Activated CD4-positive, alpha-beta T cell treated with anti-CD3 and anti-CD28 coated beads for 36 hours (primary cell): ENCODE measurements around the gene DACH1. TPM values are rescaled to one million over a fixed set of nuclear protein-coding genes. Genes with fewer than 3 reads are reported as not detected.

Experiments used
- ATAC-seq: fragments of 200-7000 bp; cut with Tn5 transposase; one replicate; pipeline ENCODE4 v1.10.0; 2021; ENCODE audit warnings: mild to moderate bottlenecking, moderate library complexity
- CTCF ChIA-PET: fragments of 350-600 bp; sonication (Branson Sonifier 250); formaldehyde crosslinking; loops from one replicate; lab custom pipeline; 2021; ENCODE audit warnings: antibody characterized with exemption; lab: Charles Lee
- POLR2A ChIA-PET: fragments of 350-600 bp; sonication (Branson Sonifier 250); formaldehyde crosslinking; loops from one replicate; lab custom pipeline; 2021; ENCODE audit warnings: antibody characterized with exemption, inconsistent platforms; lab: Charles Lee
- DNase-seq: peaks from one replicate; pipeline ENCODE4 v3.0.0-alpha.2; 2020
- H3K27ac Mint-ChIP-seq: one replicate; pipeline ENCODE4 v1.8.0; 2021; ENCODE audit warnings: mixed read lengths
- H3K27me3 Mint-ChIP-seq: one replicate; pipeline ENCODE4 v1.8.0; 2021; ENCODE audit warnings: mixed read lengths
- H3K36me3 Mint-ChIP-seq: one replicate; pipeline ENCODE4 v1.8.0; 2021; ENCODE audit warnings: low read depth, mixed read lengths
- H3K4me1 Mint-ChIP-seq: one replicate; pipeline ENCODE4 v1.8.0; 2021; ENCODE audit warnings: mixed read lengths
- H3K4me3 Mint-ChIP-seq: one replicate; pipeline ENCODE4 v1.8.0; 2021; ENCODE audit warnings: mild to moderate bottlenecking, moderate library complexity, mixed read lengths
- H3K9me3 Mint-ChIP-seq: one replicate; pipeline ENCODE4 v1.8.0; 2021; ENCODE audit warnings: low read depth, mixed read lengths
- intact Hi-C, 2 experiments: fragments of 100-400 bp; cut with DNase I in 1 of 2; cut with micrococcal nuclease in 1 of 2; formaldehyde crosslinking; loops; one replicate each; pipeline versions ENCODE4 v1.14.2 to v1.15.1; 2022 to 2024; cut with DNase I, micrococcal nuclease
- total RNA-seq, 2 experiments: library from RNA; stranded (reverse); gene quantifications; one replicate each; pipeline ENCODE4 v1.2.3, GENCODE V29; 2021

Gene DACH1
- total RNA-seq, 2 experiments from 2014 or later: 0.09 to 0.21 TPM

DNA sequence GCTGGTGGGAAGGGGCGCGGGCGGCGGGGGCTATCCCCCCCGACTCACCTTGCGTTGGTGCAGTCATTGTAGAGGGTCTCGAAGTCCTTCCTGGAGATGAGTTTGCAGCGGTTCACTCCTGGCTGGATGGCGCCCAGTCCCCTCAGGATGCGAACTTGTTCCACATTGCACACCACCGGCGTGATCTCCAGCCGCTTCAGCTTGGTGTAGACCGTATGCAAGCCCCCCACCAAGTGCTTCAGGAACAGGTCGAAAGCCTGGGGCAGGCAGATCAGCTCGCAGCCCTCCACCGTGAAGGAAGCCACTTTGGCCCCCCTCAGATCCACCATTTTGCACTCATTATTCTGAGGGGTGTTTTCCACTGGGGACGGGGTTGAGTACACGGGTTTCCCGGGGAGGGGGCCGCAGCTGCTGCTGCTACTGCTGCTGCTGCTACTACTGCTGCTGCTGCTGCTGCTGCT, 1.1 kb downstream of the DACH1 start:
- ChIA-PET POLR2A (no interaction called here), CTCF (no interaction called here)
- Mint-ChIP-seq H3K27ac (no peak overlapping the region), H3K4me1 (peaks cover 19% of the 10 kb centered on the region), H3K36me3 (peaks cover 3% of the 10 kb centered on the region), H3K4me3 (peak overlapping the region; percentile 81), H3K27me3 (peaks cover 45% of the 10 kb centered on the region), H3K9me3 (no peaks in the 10 kb centered on the region)
- DNase-seq: no peak
- intact Hi-C loops: loop anchor here in 1 of 2 experiments (10.0 kb wide), 1 partner anchor 699 kb away; no protein-coding TSS in a partner anchor
- ATAC-seq: no peak

DNA sequence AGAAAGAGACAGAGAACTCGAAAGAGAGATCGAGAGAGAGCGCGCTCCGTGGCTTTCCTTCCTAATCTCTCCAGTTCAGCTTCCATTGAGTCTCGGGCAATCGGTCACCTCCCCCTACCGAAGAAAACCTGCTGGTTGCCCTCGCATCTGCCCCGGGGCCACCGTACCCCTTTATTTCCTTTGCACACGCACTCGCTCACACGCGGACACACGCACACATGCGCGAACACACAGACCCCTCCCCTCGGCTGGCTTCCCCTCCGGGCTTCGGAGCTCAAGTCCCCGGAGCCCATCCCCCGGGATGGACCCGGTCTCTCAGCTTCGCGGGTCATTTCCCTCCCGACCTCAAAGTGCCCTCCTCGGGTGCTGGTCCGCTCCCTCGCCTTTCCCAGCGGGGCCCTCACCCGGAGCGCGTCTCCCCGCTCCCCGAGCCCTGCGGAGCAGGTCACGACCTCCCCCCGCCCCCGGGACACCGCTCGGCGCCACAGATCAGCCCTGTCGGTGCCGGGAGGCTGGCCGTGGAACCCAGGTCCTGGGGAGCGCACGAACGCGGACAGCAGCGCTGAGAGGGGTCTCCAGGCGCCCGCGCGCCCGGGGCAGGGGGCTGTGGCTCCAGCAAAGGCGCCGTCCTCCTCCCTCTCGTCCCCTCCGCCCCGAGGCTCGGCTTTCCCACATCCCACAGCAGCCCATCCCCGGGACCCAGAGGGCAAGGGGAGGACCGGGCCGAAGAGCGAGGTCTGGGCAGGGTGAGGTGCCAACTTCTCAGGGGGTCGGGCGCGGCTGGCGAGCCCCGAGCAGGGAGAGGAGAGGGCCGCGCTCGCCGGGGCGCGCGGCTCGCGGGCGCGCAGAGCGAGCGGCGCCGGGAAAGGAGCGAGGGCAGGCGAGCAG, 1.8 kb downstream of the DACH1 start:
- intact Hi-C loops: loop anchor here in 1 of 2 experiments (10.0 kb wide), 1 partner anchor 700 kb away; no protein-coding TSS in a partner anchor
- H3K27ac Mint-ChIP-seq: peak overlapping the region; percentile 80

DNA sequence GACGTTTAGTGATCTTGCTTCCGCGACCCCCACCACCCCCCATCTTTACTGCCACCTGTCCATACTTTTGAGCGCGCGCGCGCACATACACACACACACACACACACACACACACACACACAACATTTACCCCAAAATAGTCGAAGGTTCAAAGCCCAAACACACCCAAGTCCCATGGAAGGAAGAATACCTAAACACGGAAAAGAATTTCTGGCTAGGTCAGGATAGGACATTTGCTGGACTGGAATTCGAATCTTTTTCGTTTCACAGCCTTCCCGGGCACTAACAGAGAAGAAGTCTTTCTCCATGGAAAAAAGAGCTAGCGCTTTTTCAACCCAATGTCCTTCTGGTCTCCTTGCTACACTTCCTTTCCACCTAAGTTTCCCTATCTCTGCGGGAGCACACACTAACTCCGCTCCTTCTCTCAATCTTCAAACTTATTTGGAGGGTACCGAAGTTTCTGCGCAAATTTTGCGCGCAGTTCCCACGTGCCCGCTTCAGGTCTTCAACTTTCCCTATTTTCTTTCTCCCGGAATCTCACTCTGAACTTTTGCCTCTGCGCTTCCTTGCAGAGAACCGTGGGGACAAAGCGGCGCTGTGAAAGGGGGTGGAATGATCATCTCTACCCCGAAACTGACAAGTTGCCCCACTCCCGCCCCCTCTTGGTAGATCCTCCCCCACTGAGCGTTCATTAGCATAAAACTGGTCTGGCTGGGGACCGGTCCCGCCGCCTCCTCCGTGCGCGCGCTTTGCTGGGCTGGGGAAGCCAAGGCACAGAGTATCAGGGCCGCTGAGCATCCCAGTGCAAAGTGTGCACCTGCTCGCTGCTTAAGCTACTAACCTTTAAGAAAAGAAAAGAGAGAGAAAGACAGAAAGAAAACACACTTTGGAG, 2.7 kb downstream of the DACH1 start:
- peak overlapping the region; percentile 80 for H3K27ac Mint-ChIP-seq
- intact Hi-C loops: loop anchor here in 1 of 2 experiments (10.0 kb wide), 1 partner anchor 700 kb away; no protein-coding TSS in a partner anchor
- CTCF ChIA-PET: no interaction called here
- no peaks in the 10 kb centered on the region for H3K9me3 Mint-ChIP-seq
- peaks cover 16% of the 10 kb centered on the region for H3K4me1 Mint-ChIP-seq
- POLR2A ChIA-PET: interaction anchor here (0.7 kb wide), 1 partner anchor 41 kb away, joined by 3 read pairs; no protein-coding TSS in a partner anchor
- ATAC-seq: peak; percentile 63
- H3K27me3 Mint-ChIP-seq: peaks cover 38% of the 10 kb centered on the region
- peak overlapping the region; percentile 81 for H3K4me3 Mint-ChIP-seq
- peak; percentile 60 for DNase-seq
- H3K36me3 Mint-ChIP-seq: peaks cover 3% of the 10 kb centered on the region

More for the DNA sequence above, 1.8 kb downstream of the DACH1 start:
- H3K4me3 Mint-ChIP-seq: peak overlapping the region; percentile 81
- ChIA-PET POLR2A (no interaction called here), CTCF (no interaction called here)
- ATAC-seq: peak; percentile 42
- peaks cover 45% of the 10 kb centered on the region for H3K27me3 Mint-ChIP-seq
- H3K36me3 Mint-ChIP-seq: peaks cover 3% of the 10 kb centered on the region
- H3K4me1 Mint-ChIP-seq: peaks cover 19% of the 10 kb centered on the region
- no peaks in the 10 kb centered on the region for H3K9me3 Mint-ChIP-seq
- DNase-seq: peak; percentile 56

DNA sequence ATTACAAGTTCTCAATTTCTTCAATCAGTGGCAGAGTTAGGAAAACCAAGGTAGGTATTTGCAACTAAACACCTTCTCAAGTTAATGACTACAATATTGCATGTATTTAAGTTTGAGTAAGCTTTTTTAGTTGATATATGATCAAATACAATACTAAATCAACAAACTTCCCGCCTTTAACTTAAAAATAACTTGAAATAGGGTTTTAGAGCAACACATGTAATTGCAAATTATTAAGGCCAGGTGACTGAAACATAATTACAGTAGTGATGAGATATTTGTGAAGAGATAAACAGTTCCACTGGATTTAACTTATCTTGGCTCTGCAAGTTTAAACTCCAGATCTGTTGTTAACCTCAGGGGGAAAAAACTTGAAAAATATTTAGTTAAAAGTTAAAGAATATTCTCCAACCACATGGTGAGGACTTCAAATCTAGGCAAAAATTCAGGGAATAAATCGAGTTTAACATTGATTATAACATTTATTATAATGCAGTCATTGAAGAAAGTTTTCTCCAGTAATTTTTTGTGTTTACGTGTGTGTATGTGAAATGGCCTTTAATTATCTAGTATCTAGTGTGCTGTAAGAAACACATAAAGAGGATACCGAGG, 3.6 kb downstream of the DACH1 start:
- peak overlapping the region; percentile 81 for H3K4me3 Mint-ChIP-seq

DNA sequence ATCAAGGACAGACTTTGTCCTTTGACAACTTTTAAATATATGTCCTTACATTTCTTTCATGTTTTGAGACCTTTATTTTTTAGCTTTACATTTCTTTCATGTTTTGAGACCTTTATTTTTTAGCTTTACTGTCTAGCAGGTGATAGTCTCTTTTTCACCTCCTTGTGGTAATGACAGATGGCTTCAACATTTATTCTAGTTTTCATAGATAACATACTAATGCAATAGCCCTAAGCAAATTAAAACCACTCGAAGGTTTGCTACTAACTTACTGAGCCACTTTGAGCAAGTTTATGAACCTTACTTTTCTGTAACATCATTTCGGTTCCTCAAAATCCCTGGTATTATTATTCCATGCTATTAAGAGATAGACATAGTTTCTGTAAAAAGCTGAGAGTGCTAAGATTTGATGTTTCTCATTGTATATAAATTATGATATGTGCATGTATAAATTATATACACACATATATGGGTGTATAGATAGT, 4.5 kb downstream of the DACH1 start:
- ChIA-PET POLR2A (no interaction called here), CTCF (interaction anchor here (0.7 kb wide), 1 partner anchor 567 kb away, joined by 3 read pairs; no protein-coding TSS in a partner anchor)
- intact Hi-C loops: loop anchor here in 1 of 2 experiments (10.0 kb wide), 1 partner anchor 702 kb away; no protein-coding TSS in a partner anchor
- no peak for DNase-seq
- H3K36me3 Mint-ChIP-seq: peaks cover 3% of the 10 kb centered on the region
- peaks cover 14% of the 10 kb centered on the region for H3K4me1 Mint-ChIP-seq
- no peak for ATAC-seq
- no peaks in the 10 kb centered on the region for H3K9me3 Mint-ChIP-seq
- peaks cover 34% of the 10 kb centered on the region for H3K27me3 Mint-ChIP-seq
- H3K27ac Mint-ChIP-seq: no peak overlapping the region
- no peak overlapping the region for H3K4me3 Mint-ChIP-seq

More for the DNA sequence above, 3.6 kb downstream of the DACH1 start:
- ChIA-PET CTCF (no interaction called here), POLR2A (no interaction called here)
- Mint-ChIP-seq H3K4me1 (peaks cover 16% of the 10 kb centered on the region), H3K9me3 (no peaks in the 10 kb centered on the region), H3K27me3 (peaks cover 37% of the 10 kb centered on the region), H3K36me3 (peaks cover 3% of the 10 kb centered on the region), H3K27ac (no peak overlapping the region)
- no peak for DNase-seq
- intact Hi-C loops: loop anchor here in 1 of 2 experiments (10.0 kb wide), 1 partner anchor 701 kb away; no protein-coding TSS in a partner anchor
- ATAC-seq: no peak

DNA sequence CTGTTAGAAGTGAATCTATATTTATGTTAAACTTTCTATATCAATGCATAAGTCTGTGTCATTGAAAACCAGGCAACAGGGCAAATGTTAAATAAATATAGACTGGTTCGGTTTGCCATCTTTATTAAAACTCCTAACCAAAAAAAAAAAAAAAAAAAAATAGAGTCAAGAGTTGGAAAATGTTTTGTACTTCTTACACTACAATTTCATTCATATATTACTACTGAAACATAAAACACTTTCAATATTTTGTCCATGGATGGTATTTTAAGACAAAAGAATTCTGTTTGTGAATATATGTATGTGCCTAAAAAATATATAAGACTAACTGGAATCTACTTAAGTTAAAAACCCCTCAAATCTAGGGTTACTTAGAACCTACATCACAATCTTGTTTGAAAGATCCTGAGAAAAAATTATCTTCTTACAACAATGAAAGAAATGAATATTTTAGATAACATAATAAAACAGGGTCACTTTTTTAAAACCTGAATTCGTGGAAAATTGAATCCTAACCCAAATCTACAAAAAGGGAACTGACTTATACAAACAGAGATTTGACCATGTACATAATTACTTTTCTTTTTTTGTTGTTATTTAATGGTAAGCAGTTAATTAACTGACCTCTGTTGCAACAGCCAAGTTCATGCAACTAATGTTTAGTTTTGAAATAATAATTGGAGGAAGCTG, 5.1 kb downstream of the DACH1 start:
- ATAC-seq (no peak), DNase-seq (no peak)
- ChIA-PET POLR2A (no interaction called here), CTCF (no interaction called here)
- H3K27ac Mint-ChIP-seq: no peak overlapping the region
- intact Hi-C loops: loop anchor here in 1 of 2 experiments (10.0 kb wide), 1 partner anchor 703 kb away; no protein-coding TSS in a partner anchor
- H3K4me3 Mint-ChIP-seq: no peak overlapping the region
- peaks cover 8% of the 10 kb centered on the region for H3K4me1 Mint-ChIP-seq
- no peaks in the 10 kb centered on the region for H3K36me3 Mint-ChIP-seq
- H3K9me3 Mint-ChIP-seq: no peaks in the 10 kb centered on the region
- peaks cover 28% of the 10 kb centered on the region for H3K27me3 Mint-ChIP-seq

DNA sequence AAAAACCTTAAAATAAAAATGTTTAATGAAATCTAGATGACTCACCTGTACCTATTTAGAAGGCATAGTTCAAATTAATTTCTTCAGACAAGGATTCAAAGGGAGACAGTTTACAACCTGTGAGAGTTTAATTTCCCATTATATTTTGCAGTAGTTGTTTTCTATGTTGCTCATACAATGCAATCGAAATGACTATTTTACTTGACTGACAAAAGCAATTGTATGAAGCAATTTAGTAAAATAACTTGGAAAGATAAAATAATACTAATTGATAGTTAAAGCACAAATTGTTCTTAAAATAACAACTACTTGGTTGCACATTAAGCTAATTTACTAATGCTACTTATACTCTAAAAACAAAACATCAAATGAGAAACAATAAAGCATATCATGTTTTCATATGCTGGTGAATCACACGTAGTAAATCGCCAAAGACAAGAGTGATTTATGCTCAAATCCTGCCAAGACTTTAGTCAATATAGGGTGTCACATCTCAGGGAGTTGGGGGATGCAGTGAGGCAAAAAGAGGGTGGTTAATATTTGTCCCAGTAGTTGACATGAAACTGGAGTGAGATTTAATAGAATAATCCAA, 6.4 kb downstream of the DACH1 start:
- intact Hi-C loops: loop anchor here in 1 of 2 experiments (10.0 kb wide), 1 partner anchor 704 kb away; no protein-coding TSS in a partner anchor
- Mint-ChIP-seq H3K9me3 (no peaks in the 10 kb centered on the region), H3K27me3 (peaks cover 23% of the 10 kb centered on the region), H3K4me1 (peaks cover 8% of the 10 kb centered on the region), H3K36me3 (no peaks in the 10 kb centered on the region), H3K27ac (no peak overlapping the region), H3K4me3 (no peak overlapping the region)
- POLR2A ChIA-PET: no interaction called here
- no peak for ATAC-seq
- CTCF ChIA-PET: interaction anchor here (0.8 kb wide), 1 partner anchor 24 kb away, joined by 3 read pairs; no protein-coding TSS in a partner anchor
- DNase-seq: no peak

DNA sequence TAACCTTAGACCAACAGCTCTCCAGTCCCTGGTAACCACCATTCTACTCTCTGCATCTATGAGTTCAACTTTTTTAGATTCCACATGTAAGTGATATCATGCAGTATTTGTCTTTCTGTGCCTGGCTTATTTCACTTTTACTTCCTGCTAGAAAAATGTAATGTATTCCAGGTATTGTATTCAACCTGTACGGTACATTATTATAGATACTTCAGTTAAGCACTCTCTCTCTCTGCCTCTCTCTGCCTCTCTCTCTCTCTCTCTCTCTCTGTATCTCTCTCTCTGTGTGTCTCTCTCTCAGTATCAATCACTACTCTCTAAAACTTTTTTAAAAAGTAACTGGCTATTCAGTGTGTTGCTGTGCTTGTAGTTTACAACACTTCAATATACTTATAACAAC, 8.4 kb downstream of the DACH1 start:
- Mint-ChIP-seq H3K9me3 (no peaks in the 10 kb centered on the region), H3K27me3 (peaks cover 10% of the 10 kb centered on the region), H3K36me3 (no peaks in the 10 kb centered on the region), H3K27ac (no peak overlapping the region), H3K4me3 (no peak overlapping the region), H3K4me1 (no peaks in the 10 kb centered on the region)
- DNase-seq (no peak), ATAC-seq (no peak)
- POLR2A ChIA-PET: no interaction called here
- CTCF ChIA-PET: no interaction called here
- intact Hi-C loops: no loop called here

DNA sequence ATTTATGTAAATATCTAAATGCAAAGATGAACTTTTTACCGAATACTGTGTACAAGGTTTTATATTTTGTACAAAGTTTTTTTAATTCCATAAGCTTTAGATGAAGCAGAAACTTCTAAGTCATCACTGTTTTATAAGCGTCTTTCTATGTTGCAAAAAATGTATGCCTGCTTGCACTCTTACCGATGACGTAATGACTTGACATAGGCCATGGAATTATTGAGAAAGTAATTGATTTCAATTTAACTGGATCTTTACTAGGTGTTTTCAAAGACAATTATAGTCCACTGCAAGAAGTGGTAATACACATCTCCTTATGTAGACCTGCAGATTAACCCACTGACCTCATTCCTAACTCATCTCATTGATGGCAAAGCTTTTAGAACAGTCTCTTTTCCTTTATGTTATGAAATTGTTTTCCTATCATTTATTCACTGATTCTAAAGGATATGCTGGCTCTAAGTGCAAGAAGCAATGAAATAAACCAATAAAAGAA, 10.4 kb downstream of the DACH1 start:
- H3K27ac Mint-ChIP-seq: no peak overlapping the region
- no peak for DNase-seq
- CTCF ChIA-PET: interaction anchor here (0.8 kb wide), 1 partner anchor 22 kb away, joined by 3 read pairs; no protein-coding TSS in a partner anchor
- POLR2A ChIA-PET: no interaction called here
- ATAC-seq: no peak
- no peaks in the 10 kb centered on the region for H3K4me1 Mint-ChIP-seq
- no peak overlapping the region for H3K4me3 Mint-ChIP-seq
- intact Hi-C loops: no loop called here
- no peaks in the 10 kb centered on the region for H3K9me3 Mint-ChIP-seq
- no peaks in the 10 kb centered on the region for H3K36me3 Mint-ChIP-seq
- H3K27me3 Mint-ChIP-seq: peaks cover 6% of the 10 kb centered on the region

DNA sequence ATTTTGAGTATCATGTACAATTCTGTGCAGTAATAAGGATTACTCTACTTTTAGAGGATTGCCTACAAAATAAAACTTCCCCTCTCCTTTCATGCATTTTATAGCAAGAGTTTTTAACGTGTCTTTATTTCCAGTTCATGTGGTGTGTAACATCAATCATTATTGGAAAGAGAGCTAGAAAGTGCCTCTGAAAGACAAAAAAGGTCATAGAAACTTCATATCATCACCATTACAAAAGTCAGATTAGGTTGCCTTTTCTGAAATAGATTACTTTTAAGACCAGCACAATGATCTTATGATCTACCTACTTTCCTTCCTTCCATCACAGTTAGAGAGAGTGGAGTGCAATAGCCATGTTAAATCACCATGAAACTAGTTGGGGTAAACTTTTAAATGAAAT, 12.6 kb downstream of the DACH1 start:
- no peak overlapping the region for H3K27ac Mint-ChIP-seq
- intact Hi-C loops: no loop called here
- ATAC-seq (no peak), DNase-seq (no peak)
- H3K36me3 Mint-ChIP-seq: no peaks in the 10 kb centered on the region
- CTCF ChIA-PET: no interaction called here
- no peaks in the 10 kb centered on the region for H3K9me3 Mint-ChIP-seq
- POLR2A ChIA-PET: no interaction called here
- H3K4me3 Mint-ChIP-seq: no peak overlapping the region
- H3K27me3 Mint-ChIP-seq: peaks cover 3% of the 10 kb centered on the region
- no peaks in the 10 kb centered on the region for H3K4me1 Mint-ChIP-seq
